Hematopoietic multipotent progenitor cell treated with erythropoietin and hydrocortisone succinate and interleukin-3 and kit ligand, for 17 days (in vitro differentiated cells): Measurements from ENCODE around the gene TSPAN11.
"Not testable (repeated sequence)": the region's sequence is repeated elsewhere in the genome, so short reads cannot be mapped to it uniquely, and the experiment has no call there.

Experiments used
- DNase-seq: peaks from one replicate; pipeline ENCODE4 v3.0.0-alpha.2; 2015; ENCODE audit warnings: low spot score

Gene TSPAN11

DNA sequence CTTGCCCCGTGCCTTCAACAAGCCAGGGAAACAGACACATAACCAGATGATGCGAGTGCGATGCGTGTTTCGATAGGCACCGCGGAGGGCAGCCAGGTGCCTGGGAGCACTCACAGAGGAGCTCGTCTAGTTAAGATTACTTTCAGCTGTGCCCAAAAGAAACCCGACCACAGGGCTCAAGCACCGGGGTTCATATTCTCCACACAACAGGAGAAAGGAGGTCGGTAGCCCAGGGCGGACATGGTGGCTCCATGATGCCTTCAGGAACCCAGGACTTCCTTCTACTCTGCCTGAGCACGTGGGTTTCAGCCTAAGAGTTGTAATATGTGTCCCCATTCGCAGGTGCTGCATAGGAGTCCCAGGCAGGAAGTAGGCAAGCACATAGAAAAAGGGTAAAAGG is 93.4 kb downstream of the TSPAN11 start:
- no peak for DNase-seq

DNA sequence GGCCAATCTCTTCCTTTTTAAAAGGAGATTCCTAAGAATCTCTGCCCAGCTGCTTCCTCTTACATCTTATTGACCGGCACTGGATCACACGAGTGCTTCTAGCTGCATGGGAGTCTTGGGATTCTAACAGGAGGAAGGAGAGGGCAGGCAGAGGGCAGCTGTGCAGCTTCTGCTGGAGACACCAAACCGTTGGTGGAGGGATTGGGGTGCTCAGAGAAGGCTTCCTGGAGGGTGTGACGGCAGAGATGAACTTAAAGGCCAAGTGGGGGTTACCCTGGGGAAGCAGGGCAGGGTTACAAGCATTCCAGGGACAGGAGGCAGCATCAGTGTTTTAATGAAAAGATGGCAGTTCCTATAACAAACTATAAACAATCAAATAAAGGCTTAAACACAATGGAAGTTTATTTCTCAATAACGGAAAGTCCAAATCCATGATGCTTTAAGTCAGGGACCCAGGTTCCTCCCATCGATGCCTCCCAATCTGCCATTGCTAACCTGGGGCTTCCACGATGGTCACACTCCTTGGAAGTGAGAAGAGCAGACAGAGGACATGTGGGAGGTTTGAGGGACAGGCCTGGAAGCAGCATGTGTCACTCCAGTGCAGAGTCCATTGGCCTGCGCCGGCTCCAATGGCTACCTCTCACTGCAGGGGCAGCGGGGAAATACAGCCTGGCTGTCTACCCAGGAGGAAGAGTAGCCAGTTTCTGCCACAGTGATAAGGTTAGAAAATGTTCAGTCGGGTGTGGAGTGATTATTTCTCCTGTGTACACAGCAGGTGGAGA is 94.0 kb downstream of the TSPAN11 start:
- DNase-seq = no peak

DNA sequence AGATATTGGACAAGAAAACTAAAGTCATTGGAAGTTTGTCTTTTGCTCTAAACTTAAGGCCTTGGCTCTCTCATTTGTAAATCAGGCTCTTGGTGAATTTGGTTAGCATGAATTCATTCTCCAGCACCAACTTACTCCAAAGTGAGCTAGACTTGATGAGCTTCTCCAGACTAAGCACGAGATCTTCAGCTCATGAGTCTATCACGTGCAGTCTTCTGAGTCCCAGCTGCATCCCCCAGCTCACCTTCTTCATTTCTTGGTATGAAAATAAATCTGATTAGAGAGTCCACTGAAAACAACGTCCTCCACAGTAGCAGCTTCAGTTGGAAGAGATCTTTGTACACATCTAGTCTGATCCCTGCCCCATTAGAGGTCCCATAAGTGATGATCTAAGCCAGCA is 94.6 kb downstream of the TSPAN11 start:
- DNase-seq = no peak

DNA sequence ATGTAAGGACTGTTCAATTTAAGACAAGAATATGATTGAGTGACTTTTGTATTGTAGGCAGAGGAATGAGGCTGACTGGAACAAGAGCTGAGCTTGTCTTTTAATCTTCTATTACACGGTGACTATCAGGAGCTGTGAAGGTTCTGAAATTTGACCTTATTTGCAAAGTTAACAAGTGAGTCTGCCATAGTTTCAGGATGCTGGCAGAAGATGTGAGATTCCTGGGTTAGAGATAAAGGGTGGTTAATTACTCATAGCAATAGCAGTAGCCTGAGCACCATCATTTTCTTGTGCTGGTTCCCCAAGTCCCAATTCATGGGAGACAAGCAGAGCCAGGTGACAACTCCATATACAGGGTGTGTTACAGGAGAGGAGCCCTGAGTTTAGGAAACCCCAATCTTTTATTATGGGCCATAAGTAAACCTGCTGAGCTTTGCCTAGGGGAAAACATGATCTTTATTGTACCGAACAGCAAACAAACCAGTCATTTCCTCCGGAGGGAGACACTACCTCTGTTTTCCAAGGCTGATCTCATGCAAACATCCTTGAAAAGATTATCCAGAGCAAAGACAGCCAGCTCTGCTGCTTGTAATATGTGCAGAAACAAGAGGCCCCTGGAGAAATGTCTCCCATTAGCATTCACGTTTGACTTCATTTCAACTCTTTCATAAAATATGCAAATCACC is 95.4 kb downstream of the TSPAN11 start:
- no peak for DNase-seq

DNA sequence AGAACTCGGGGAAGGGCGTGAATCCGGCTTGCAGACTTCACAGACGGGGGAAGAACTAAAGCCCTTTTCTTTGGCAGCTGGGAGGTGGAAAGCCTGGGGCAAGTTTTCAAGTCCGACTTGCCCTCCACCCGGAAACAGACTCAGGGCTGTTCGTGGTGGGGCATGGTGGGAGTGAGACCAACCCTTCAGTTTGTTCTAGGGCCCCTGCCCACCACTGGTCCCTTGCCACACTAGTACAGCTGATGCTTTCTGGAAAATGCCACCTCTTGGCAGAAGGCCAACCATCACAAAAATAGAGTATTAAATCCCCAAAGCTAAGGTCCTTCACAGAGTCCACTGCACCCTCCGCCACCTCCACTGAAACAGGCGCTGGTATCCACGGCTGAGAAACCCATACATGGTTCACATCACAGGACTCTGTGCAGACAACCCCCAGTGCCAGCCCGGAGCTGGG is 96.8 kb downstream of the TSPAN11 start:
- DNase-seq = no peak

DNA sequence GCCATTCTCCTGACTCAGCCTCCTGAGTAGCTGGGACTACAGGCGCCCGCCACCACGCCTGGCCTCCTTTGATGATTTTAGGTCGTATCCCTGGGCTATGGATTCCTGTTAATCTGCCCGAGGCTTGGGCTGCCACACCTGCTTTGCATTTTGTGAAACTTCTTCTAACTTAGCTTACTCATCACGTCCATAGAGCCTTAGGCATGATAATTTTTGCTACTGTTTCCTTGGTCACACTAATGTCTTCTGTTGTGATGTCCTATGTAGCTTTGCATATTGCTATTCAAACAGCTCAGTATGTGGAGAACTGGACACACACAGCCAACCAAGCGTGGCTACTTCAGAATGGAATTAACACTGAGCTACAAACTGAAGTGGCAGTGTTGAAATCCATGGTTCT is 99.7 kb downstream of the TSPAN11 start:
- DNase-seq = no peak

DNA sequence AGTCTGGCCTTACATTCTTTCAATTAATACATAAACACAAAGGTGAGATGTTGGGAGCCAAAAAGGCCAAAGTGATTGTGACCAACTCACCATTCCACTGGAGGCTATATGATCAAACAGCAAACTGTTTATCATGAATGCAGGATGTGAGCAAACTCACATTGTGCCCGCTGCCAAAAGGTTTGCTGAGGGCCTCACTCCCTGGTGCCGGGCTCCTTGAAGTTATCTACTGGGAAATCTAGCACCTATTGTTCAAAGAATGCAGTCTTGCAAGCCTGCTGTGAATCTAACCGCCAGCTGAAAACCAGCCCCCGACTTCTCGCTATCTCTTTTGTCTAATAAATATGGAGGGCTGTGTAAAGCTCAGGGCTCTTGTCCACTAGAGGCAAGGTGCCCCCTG is 100.5 kb downstream of the TSPAN11 start:
- DNase-seq = not testable (repeated sequence)

DNA sequence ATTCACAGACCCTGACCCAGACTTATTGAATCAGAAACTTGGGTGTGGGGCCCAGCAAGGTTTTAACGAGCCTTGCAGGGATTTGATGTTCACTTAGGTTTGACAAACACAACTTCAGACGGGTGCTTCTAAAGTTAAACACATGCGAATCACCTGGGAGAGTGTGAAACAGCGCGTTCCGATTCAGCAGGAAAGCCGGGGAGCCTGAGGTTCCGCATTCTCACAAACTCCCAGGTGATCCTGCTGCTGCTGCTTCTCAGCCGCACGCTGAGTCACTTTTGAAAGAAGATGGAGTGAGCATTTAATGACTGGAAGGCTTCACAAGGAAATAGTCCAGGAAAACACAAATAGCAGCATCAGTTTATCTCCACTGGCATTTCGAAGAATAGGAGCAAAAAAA is 102.9 kb downstream of the TSPAN11 start:
- DNase-seq = no peak

DNA sequence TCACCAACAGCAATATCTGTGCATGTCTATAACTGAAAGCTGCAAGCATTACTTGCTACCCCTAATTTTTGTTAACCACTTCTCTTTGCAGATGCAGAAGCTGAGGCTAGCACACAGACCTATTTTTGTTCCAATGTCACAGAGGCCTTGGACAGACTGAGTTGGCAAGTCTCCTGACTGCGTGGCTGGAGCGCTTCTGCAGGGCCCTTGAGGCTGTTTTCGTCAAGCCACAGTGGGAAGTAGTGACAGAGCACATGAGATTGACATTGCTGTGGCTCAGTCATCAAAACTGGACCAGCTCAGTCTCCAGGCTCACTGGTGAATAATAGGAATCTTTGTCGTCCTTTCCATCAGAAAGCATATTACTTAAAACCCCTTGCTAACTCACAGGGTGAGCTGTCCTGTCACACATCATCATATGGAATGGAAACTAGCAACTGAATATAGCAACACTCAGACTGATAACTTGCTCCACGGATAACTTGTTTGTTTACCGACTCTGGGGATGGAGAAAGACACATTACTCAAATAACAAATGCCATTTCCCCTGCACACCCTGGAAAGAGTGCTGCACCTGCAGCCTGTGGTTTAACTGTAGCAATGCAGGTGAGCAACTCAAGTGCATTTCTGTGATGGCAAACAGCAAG is 103.5 kb downstream of the TSPAN11 start:
- no peak for DNase-seq

DNA sequence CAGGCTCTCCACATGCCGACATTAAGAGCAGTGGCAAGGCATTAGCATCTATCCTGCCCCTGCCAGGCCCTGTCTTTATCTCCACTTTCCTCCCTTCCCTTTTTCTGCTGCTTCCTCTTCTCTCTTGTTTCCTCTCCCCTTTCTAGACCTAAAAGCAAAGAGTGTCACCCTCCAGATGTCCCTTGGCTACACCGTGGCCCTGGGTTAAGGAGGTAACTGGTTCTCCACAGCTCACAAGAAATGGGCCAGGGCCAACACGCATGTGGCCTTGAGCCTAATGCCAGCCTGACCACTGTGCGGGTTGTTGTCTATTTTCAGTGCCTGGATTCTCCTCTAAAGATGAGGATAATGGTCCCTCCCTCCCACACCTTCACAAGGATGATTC is 105.4 kb downstream of the TSPAN11 start:
- no peak for DNase-seq

DNA sequence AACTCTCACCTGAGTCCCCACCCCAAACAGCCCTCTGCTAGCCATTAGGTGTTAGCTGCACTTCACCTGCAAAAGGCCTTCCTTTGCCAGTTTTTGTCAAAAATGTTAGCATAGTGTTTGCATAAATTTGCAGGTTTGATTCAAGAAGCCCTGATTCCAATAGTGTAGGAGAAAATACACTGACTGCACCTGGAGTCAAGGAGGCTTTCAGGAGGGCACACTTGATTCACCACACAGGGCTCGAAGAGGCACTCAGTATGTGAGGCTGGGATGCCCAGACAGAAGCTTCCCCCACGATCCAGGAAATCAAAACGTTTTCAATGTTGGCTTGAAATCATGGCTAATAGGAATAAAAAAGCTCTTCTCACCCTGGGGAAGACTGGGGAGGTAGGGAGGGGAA is 106.6 kb downstream of the TSPAN11 start:
- DNase-seq = no peak

DNA sequence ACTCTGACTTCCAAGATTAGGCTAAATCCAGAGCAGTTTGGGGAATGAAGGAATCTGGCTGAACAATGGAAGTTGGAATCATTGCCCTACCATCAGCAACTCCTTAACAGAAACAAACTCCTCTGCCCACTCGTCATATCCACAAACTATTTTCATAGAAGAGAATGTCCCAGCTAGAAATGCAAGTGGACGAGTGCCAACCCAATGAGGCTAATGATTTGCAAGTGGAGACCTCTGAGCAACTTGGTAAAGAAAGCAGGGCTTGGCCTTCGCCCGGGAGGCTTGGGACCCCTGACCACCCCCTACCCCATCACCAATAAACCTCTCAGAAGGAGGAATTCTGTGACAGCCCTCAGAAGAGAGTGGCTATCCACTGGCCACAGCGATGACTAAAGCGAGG is 107.1 kb downstream of the TSPAN11 start:
- no peak for DNase-seq

DNA sequence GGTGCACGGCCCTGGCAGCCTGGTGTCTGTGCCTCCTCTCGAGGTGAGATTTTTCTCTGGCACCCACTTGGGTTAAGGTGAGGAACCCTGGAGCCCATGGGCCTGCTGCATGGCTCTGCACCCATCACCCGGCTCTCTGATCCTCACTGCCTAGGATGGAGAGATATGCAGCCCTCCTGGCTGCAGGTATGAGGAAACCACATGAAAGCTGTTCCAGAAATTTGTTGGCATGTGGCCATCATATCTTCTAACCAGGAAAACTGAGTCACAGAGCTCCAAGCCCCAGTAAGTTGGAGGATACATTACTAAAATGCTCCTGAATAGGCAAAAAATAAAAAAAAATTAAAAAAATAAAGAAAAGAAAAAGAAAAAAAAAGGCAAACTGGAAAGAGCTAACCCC is 107.8 kb downstream of the TSPAN11 start:
- DNase-seq = no peak

DNA sequence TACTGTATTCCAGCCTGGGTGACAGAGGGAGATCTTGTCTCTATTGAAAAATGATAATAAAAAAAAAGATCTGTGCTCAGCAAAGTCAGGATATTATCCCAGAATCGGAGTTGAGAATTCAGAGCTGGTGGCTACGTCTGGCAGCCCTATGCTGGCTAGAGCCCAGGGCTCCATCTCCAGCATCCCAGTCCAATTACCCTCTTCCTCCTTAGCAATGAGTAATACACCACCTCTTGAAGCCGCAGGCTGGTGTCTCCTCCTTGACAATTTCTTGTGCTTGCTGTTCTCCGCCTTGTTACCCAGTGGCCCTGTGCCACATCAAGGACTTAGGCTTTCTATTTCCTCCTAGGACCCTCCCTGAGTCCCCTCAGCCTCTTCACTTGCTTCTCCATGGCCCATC is 108.7 kb downstream of the TSPAN11 start:
- no peak for DNase-seq

DNA sequence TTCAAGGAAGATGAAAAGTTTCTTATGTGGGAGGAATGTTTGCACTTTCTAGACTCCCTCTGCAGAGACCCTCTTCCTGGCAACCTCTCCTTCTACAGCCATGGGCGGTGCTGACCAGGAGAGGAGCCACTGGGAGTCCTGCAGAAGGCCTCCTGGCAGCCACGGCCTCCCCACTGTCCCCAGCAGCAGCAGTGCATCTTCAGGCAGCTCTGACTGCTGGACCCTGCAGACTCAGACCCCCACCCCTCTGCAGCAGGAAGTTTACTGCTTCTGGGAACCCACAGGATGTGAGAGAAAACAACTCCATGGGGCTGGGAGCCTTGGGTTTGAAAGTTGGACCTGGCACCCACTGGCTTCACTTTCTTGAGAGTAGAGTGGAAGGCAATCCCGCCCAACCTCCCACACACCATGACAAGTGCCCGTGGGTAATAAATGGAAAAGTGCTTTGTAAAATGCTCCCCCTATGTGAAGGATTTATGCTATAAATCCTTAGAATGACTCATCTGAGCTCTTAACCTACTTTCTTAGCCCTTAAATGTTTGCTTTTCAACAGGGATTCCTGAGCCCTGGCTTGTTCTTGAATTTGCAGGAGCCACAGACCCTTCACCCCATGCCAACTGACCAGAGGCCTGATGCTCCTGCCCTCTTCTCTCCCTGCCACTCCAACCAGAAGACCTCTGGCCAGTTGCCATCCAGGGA is 109.6 kb downstream of the TSPAN11 start:
- no peak for DNase-seq

DNA sequence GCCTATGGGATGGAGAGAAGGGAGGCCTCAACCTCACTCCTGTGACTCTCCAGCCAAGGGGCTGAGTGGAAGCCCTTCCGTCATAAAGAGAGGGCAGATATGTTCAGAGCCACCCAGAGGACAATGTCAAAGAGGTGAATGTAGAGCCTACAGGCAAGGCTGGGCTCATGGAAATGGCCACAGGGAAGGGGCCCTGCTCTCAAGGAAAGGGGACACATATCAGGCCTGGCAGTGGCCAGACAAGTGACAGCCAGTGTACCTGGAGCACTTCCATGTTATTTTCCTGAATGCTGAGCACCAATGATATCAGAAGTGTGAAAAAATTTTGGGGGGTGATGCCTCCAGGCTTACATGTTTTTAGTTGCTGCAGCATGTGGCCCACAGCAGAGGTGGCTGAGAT is 110.5 kb downstream of the TSPAN11 start:
- no peak for DNase-seq

DNA sequence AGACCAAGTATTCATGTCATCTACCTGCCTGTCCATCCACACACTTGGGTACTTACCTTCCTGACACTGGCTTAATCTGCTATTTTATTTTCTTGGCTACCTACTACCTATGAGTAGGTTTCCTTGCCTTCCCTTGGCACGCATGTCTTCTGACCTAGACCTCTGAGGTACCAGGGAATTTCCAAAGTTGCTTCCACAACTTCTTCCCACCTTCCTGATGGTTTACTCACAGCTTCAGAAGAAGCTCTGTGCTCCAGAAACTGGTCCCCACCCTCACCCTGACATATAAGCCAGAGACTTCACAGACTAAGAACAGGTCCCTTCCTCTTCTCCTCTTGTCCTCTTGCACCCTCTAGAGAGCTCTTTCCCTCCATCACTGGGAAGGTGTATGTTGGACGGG is 111.4 kb downstream of the TSPAN11 start:
- no peak for DNase-seq

DNA sequence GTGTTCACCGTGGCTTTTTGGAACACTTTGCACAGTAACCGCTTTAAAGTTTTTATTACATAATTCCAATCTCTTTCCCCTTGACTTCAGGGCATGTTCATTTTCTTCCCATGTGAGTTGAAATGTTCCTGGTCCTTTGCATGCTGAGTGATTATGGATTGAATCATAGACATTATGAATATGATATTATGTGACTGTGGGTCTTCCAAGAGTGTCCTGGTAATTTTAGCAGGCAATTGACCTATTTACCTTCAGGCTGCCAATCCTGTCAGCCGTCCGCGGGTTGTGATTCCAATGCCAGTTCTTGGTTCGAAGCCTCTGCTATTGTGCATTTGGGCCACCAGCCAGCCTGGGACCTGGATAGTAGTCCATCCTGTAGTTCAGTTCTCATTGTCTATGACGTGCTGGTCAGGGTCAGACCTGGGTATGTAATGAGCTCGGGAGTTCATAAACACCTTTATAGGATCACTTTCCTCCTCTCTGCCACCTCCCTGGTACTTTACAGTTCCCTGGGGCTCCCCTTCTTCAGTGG is 114.6 kb downstream of the TSPAN11 start:
- no peak for DNase-seq
